ENCODE data around the gene TMEM140. TPM values are rescaled to one million over a fixed set of nuclear protein-coding genes. Genes with fewer than 3 reads are reported as not detected.

Gene TMEM140
- total RNA-seq, 5 donors from 2014 or later (not counting 1 experiment from before 2014, with no cell fraction given) = 20.7 to 32.7 (median 25.8) TPM

GRCh38 chr7:135197343-135197742 is 49.5 kb downstream of the TMEM140 start:
- DNase-seq (no peak), ATAC-seq (replicated peaks in 1 of 4) (no peak)
- WGBS (ENCODE audit: insufficient coverage) = 100% methylated on average over 2 of the region's 2 CpGs
- H3K27me3 Mint-ChIP-seq = no peaks in the 10 kb centered on the region
- H3K4me3 Mint-ChIP-seq = no peak overlapping the region
- peaks cover 12 to 80% of the 10 kb centered on the region in 2 donors for H3K36me3 ChIP-seq (ENCODE audit: control insufficient read depth in 2 of 2, extremely low read depth in 1 of 2, insufficient read depth in 1 of 2, low read length in 1 of 2)
- peaks cover 3 to 13% (median 7%) of the 10 kb centered on the region in 3 donors for H3K4me1 Mint-ChIP-seq
- ChIA-PET POLR2A (no interaction called here), CTCF (no interaction called here)
- no peak overlapping the region for H3K27ac ChIP-seq (ENCODE audit: low read length)
- H3K27ac Mint-ChIP-seq = no peak overlapping the region
- H3K9me3 Mint-ChIP-seq = no peaks in the 10 kb centered on the region
- no peaks in the 10 kb centered on the region for H3K27me3 ChIP-seq (replicated peaks in 1 of 2; ENCODE audit: control insufficient read depth in 2 of 2, extremely low read depth in 1 of 2, insufficient read depth in 2 of 2, low read length in 1 of 2)
- H3K4me3 ChIP-seq (ENCODE audit: control insufficient read depth in 1 of 2, extremely low read depth in 1 of 2, low read length in 1 of 2) = no peak overlapping the region
- H3K4me1 ChIP-seq (ENCODE audit: control insufficient read depth in 1 of 2, extremely low read depth in 1 of 2, insufficient read depth in 2 of 2, low read length in 2 of 2) = no peaks in the 10 kb centered on the region
- H3K9me3 ChIP-seq = no peaks in the 10 kb centered on the region
- peaks cover 82% of the 10 kb centered on the region for H3K36me3 Mint-ChIP-seq

- Histone ChIP-seq H3K4me1 (ENCODE audit: control insufficient read depth in 1 of 2, extremely low read depth in 1 of 2, insufficient read depth in 2 of 2, low read length in 2 of 2) (no peaks in the 10 kb centered on the region), H3K9me3 (no peaks in the 10 kb centered on the region), H3K36me3 (ENCODE audit: control insufficient read depth in 2 of 2, extremely low read depth in 1 of 2, insufficient read depth in 1 of 2, low read length in 1 of 2) (peaks cover 12 to 78% of the 10 kb centered on the region in 2 donors), H3K4me3 (ENCODE audit: control insufficient read depth in 1 of 2, extremely low read depth in 1 of 2, low read length in 1 of 2) (no peak overlapping the region), H3K27me3 (replicated peaks in 1 of 2; ENCODE audit: control insufficient read depth in 2 of 2, extremely low read depth in 1 of 2, insufficient read depth in 2 of 2, low read length in 1 of 2) (no peaks in the 10 kb centered on the region), H3K27ac (ENCODE audit: low read length) (no peak overlapping the region)
- 97% methylated on average over 8 of the region's 15 CpGs for WGBS (ENCODE audit: insufficient coverage)
- Mint-ChIP-seq H3K36me3 (peaks cover 82% of the 10 kb centered on the region), H3K4me1 (peaks cover 6 to 15% (median 11%) of the 10 kb centered on the region in 3 donors), H3K27ac (no peak overlapping the region), H3K27me3 (no peaks in the 10 kb centered on the region), H3K4me3 (no peak overlapping the region), H3K9me3 (no peaks in the 10 kb centered on the region)
- CTCF ChIA-PET = no interaction called here
- ATAC-seq (replicated peaks in 1 of 4) (no peak), DNase-seq (no peak)
- POLR2A ChIA-PET = no interaction called here
Measured at GRCh38 chr7:135197906-135198655, 50.2 kb downstream of the TMEM140 start.

GRCh38 chr7:135199439-135199838 is 51.6 kb downstream of the TMEM140 start:
- H3K27me3 Mint-ChIP-seq = no peaks in the 10 kb centered on the region
- H3K27me3 ChIP-seq (replicated peaks in 1 of 2; ENCODE audit: control insufficient read depth in 2 of 2, extremely low read depth in 1 of 2, insufficient read depth in 2 of 2, low read length in 1 of 2) = no peaks in the 10 kb centered on the region
- no peak overlapping the region for H3K4me3 Mint-ChIP-seq
- POLR2A ChIA-PET = no interaction called here
- DNase-seq (no peak), ATAC-seq (replicated peaks in 1 of 4) (no peak)
- H3K36me3 Mint-ChIP-seq = peaks cover 79% of the 10 kb centered on the region
- no peak overlapping the region for H3K27ac Mint-ChIP-seq
- H3K4me3 ChIP-seq (ENCODE audit: control insufficient read depth in 1 of 2, extremely low read depth in 1 of 2, low read length in 1 of 2) = no peak overlapping the region
- H3K4me1 Mint-ChIP-seq = peaks cover 15 to 25% (median 17%) of the 10 kb centered on the region in 3 donors
- H3K4me1 ChIP-seq (ENCODE audit: control insufficient read depth in 1 of 2, extremely low read depth in 1 of 2, insufficient read depth in 2 of 2, low read length in 2 of 2) = peaks cover 0 to 3% of the 10 kb centered on the region in 2 experiments
- no peak overlapping the region for H3K27ac ChIP-seq (ENCODE audit: low read length)
- H3K9me3 ChIP-seq = no peaks in the 10 kb centered on the region
- CTCF ChIA-PET = interaction anchor here in 1 of 2 donors (0.7 kb wide), 1 partner anchor 14 kb away, joined by 4 read pairs; no protein-coding TSS in a partner anchor
- WGBS (ENCODE audit: insufficient coverage) = 100% methylated on average over 2 of the region's 4 CpGs
- peaks cover 12 to 80% of the 10 kb centered on the region in 2 donors for H3K36me3 ChIP-seq (ENCODE audit: control insufficient read depth in 2 of 2, extremely low read depth in 1 of 2, insufficient read depth in 1 of 2, low read length in 1 of 2)
- H3K9me3 Mint-ChIP-seq = no peaks in the 10 kb centered on the region

- no peaks in the 10 kb centered on the region for H3K27me3 ChIP-seq (replicated peaks in 1 of 2; ENCODE audit: control insufficient read depth in 2 of 2, extremely low read depth in 1 of 2, insufficient read depth in 2 of 2, low read length in 1 of 2)
- Mint-ChIP-seq H3K4me3 (no peak overlapping the region), H3K4me1 (peaks cover 15 to 26% (median 17%) of the 10 kb centered on the region in 3 donors), H3K9me3 (no peaks in the 10 kb centered on the region), H3K27ac (no peak overlapping the region), H3K36me3 (peaks cover 75% of the 10 kb centered on the region), H3K27me3 (no peaks in the 10 kb centered on the region)
- DNase-seq (no peak), ATAC-seq (replicated peaks in 1 of 4) (no peak)
- no peak overlapping the region for H3K4me3 ChIP-seq (ENCODE audit: control insufficient read depth in 1 of 2, extremely low read depth in 1 of 2, low read length in 1 of 2)
- H3K9me3 ChIP-seq = no peaks in the 10 kb centered on the region
- H3K27ac ChIP-seq (ENCODE audit: low read length) = no peak overlapping the region
- H3K4me1 ChIP-seq (ENCODE audit: control insufficient read depth in 1 of 2, extremely low read depth in 1 of 2, insufficient read depth in 2 of 2, low read length in 2 of 2) = peaks cover 0 to 3% of the 10 kb centered on the region in 2 experiments
- ChIA-PET POLR2A (interaction anchor here (0.6 to 0.7 kb wide), 2 partner anchors 22 to 483 kb away, joined by 3 read pairs; no protein-coding TSS in a partner anchor), CTCF (no interaction called here)
- peaks cover 17 to 76% of the 10 kb centered on the region in 2 donors for H3K36me3 ChIP-seq (ENCODE audit: control insufficient read depth in 2 of 2, extremely low read depth in 1 of 2, insufficient read depth in 1 of 2, low read length in 1 of 2)
- 100% methylated on average over 1 of the region's 3 CpGs for WGBS (ENCODE audit: insufficient coverage)
Measured at GRCh38 chr7:135200821-135201331, 53.0 kb downstream of the TMEM140 start.

GRCh38 chr7:135201350-135201749 is 53.5 kb downstream of the TMEM140 start:
- DNase-seq (no peak), ATAC-seq (replicated peaks in 1 of 4) (no peak)
- no peaks in the 10 kb centered on the region for H3K27me3 Mint-ChIP-seq
- H3K27me3 ChIP-seq (replicated peaks in 1 of 2; ENCODE audit: control insufficient read depth in 2 of 2, extremely low read depth in 1 of 2, insufficient read depth in 2 of 2, low read length in 1 of 2) = no peaks in the 10 kb centered on the region
- H3K27ac ChIP-seq (ENCODE audit: low read length) = no peak overlapping the region
- WGBS (ENCODE audit: insufficient coverage) = no CpG with 5 or more reads among the region's 2 CpGs
- POLR2A ChIA-PET = interaction anchor here (0.6 to 1.5 kb wide), 2 partner anchors 10 to 483 kb away, joined by 3 to 6 read pairs; partner anchors contain the start of gene WDR91 (in 1 of the 2)
- H3K36me3 Mint-ChIP-seq = peaks cover 73% of the 10 kb centered on the region
- peaks cover 18 to 30% (median 19%) of the 10 kb centered on the region in 3 donors for H3K4me1 Mint-ChIP-seq
- peaks cover 17 to 75% of the 10 kb centered on the region in 2 donors for H3K36me3 ChIP-seq (ENCODE audit: control insufficient read depth in 2 of 2, extremely low read depth in 1 of 2, insufficient read depth in 1 of 2, low read length in 1 of 2)
- no peaks in the 10 kb centered on the region for H3K9me3 Mint-ChIP-seq
- no peak overlapping the region for H3K27ac Mint-ChIP-seq
- no peak overlapping the region for H3K4me3 Mint-ChIP-seq
- no peak overlapping the region for H3K4me3 ChIP-seq (ENCODE audit: control insufficient read depth in 1 of 2, extremely low read depth in 1 of 2, low read length in 1 of 2)
- peaks cover 0 to 3% of the 10 kb centered on the region in 2 experiments for H3K4me1 ChIP-seq (ENCODE audit: control insufficient read depth in 1 of 2, extremely low read depth in 1 of 2, insufficient read depth in 2 of 2, low read length in 2 of 2)
- CTCF ChIA-PET = no interaction called here
- H3K9me3 ChIP-seq = no peaks in the 10 kb centered on the region

- no peak overlapping the region for H3K4me3 Mint-ChIP-seq
- WGBS (ENCODE audit: insufficient coverage) = 98% methylated on average over 5 of the region's 6 CpGs
- H3K9me3 ChIP-seq = no peaks in the 10 kb centered on the region
- H3K36me3 Mint-ChIP-seq = peaks cover 53% of the 10 kb centered on the region
- ATAC-seq (replicated peaks in 1 of 4) (no peak), DNase-seq (no peak)
- H3K27ac Mint-ChIP-seq = no peak overlapping the region
- H3K27me3 ChIP-seq (replicated peaks in 1 of 2; ENCODE audit: control insufficient read depth in 2 of 2, extremely low read depth in 1 of 2, insufficient read depth in 2 of 2, low read length in 1 of 2) = no peaks in the 10 kb centered on the region
- H3K9me3 Mint-ChIP-seq = no peaks in the 10 kb centered on the region
- no peaks in the 10 kb centered on the region for H3K27me3 Mint-ChIP-seq
- H3K36me3 ChIP-seq (ENCODE audit: control insufficient read depth in 2 of 2, extremely low read depth in 1 of 2, insufficient read depth in 1 of 2, low read length in 1 of 2) = peaks cover 6 to 50% of the 10 kb centered on the region in 2 donors
- H3K27ac ChIP-seq (ENCODE audit: low read length) = no peak overlapping the region
- ChIA-PET CTCF (no interaction called here), POLR2A (interaction anchor here in 1 of 2 donors (0.6 to 0.8 kb wide), 2 partner anchors 25 to 60 kb away, joined by 5 to 13 read pairs; no protein-coding TSS in a partner anchor)
- H3K4me1 ChIP-seq (ENCODE audit: control insufficient read depth in 1 of 2, extremely low read depth in 1 of 2, insufficient read depth in 2 of 2, low read length in 2 of 2) = peaks cover 0 to 15% of the 10 kb centered on the region in 2 experiments
- H3K4me3 ChIP-seq (ENCODE audit: control insufficient read depth in 1 of 2, extremely low read depth in 1 of 2, low read length in 1 of 2) = no peak overlapping the region
- peaks cover 39 to 57% (median 43%) of the 10 kb centered on the region in 3 donors for H3K4me1 Mint-ChIP-seq
Measured at GRCh38 chr7:135204341-135204749, 56.5 kb downstream of the TMEM140 start.
